Measurements from ENCODE around the gene USF2. TPM values are rescaled to one million over a fixed set of nuclear protein-coding genes. Genes with fewer than 3 reads are reported as not detected.

Gene USF2
- total RNA-seq, 1 experiment from 2014 or later = 121 TPM

DNA sequence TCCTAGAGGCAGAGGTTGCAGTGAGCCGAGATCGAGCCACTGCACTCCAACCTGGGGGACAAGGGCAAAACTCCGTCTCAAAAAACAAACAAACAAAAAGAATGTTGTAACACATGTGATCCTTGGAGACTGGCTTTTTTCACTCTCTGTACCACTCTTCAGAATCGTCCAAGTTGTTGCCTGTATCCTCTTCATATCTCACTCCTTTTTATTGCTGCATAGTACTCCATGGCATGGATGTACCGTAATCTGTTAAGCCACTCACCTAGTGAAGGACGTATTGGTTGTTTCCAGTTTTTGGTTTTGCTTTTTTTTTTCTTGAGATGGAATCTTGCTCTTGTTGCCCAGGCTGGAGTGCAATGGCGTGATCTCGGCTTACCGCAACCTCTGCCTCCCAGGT lies 53.3 kb downstream of the USF2 start:
- ATAC-seq (no peak), DNase-seq (ENCODE audit: low read depth, low spot score) (no peak)
- POLR2A ChIA-PET = no interaction called here
- CTCF ChIA-PET = no interaction called here
- in situ Hi-C loops (cut with HindIII; ENCODE audit: low pct_unique_long_range_greater_than_20kb, low sequenced_read_pairs) (no loop called here), intact Hi-C loops (cut with micrococcal nuclease; ENCODE audit: unreplicated experiment) (no loop called here)
- Histone ChIP-seq H3K27ac (ENCODE audit: low read length) (no peak overlapping the region), H3K36me3 (ENCODE audit: control insufficient read depth, insufficient read depth, low read length) (no peaks in the 10 kb centered on the region), H3K9me3 (ENCODE audit: control insufficient read depth, insufficient read depth, low read depth, low read length) (no peaks in the 10 kb centered on the region), H3K4me3 (ENCODE audit: low read depth in 2 of 2, low read length in 2 of 2) (no peak overlapping the region), H3K27me3 (ENCODE audit: control insufficient read depth, insufficient read depth, low read length) (no peaks in the 10 kb centered on the region), H3K4me1 (ENCODE audit: control insufficient read depth, insufficient read depth, low read length) (no peaks in the 10 kb centered on the region; the same call in 1 of the 2 replicates)
- BruUV-seq (replicated peaks) = no TSS peak
- TF ChIP-seq POLR2AphosphoS5 (IDR thresholded peaks at IDR 0.05; ENCODE audit: low read depth, low read length) (no peak), REST (IDR thresholded peaks at IDR 0.05; ENCODE audit: insufficient read depth in 1 of 2, low read depth in 2 of 2, low read length in 1 of 2) (no peak), SIN3A (IDR thresholded peaks at IDR 0.05; ENCODE audit: borderline replicate concordance, insufficient read depth, low read depth, low read length) (no peak), TCF7L2 (IDR thresholded peaks at IDR 0.05; ENCODE audit: low read depth, low read length) (no peak)
- TF ChIP-seq, protein P1, sequence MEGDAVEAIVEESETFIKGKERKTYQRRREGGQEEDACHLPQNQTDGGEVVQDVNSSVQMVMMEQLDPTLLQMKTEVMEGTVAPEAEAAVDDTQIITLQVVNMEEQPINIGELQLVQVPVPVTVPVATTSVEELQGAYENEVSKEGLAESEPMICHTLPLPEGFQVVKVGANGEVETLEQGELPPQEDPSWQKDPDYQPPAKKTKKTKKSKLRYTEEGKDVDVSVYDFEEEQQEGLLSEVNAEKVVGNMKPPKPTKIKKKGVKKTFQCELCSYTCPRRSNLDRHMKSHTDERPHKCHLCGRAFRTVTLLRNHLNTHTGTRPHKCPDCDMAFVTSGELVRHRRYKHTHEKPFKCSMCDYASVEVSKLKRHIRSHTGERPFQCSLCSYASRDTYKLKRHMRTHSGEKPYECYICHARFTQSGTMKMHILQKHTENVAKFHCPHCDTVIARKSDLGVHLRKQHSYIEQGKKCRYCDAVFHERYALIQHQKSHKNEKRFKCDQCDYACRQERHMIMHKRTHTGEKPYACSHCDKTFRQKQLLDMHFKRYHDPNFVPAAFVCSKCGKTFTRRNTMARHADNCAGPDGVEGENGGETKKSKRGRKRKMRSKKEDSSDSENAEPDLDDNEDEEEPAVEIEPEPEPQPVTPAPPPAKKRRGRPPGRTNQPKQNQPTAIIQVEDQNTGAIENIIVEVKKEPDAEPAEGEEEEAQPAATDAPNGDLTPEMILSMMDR (IDR thresholded peaks at IDR 0.05) = no peak

GRCh38 chr19:35327642-35328041 lies 58.9 kb downstream of the USF2 start:
- Histone ChIP-seq H3K4me3 (ENCODE audit: low read depth in 2 of 2, low read length in 2 of 2) (no peak overlapping the region), H3K27me3 (ENCODE audit: control insufficient read depth, insufficient read depth, low read length) (no peaks in the 10 kb centered on the region), H3K9me3 (ENCODE audit: control insufficient read depth, insufficient read depth, low read depth, low read length) (no peaks in the 10 kb centered on the region), H3K4me1 (ENCODE audit: control insufficient read depth, insufficient read depth, low read length) (no peaks in the 10 kb centered on the region), H3K36me3 (ENCODE audit: control insufficient read depth, insufficient read depth, low read length) (no peaks in the 10 kb centered on the region), H3K27ac (ENCODE audit: low read length) (no peak overlapping the region)
- DNase-seq (ENCODE audit: low read depth, low spot score) = no peak
- intact Hi-C loops (cut with micrococcal nuclease; ENCODE audit: unreplicated experiment) (no loop called here), in situ Hi-C loops (cut with HindIII; ENCODE audit: low pct_unique_long_range_greater_than_20kb, low sequenced_read_pairs) (no loop called here)
- TF ChIP-seq REST (IDR thresholded peaks at IDR 0.05; ENCODE audit: insufficient read depth in 1 of 2, low read depth in 2 of 2, low read length in 1 of 2) = no peak
- TF ChIP-seq POLR2AphosphoS5 (IDR thresholded peaks at IDR 0.05; ENCODE audit: low read depth, low read length) = no peak
- no peak for TF ChIP-seq SIN3A (IDR thresholded peaks at IDR 0.05; ENCODE audit: borderline replicate concordance, insufficient read depth, low read depth, low read length)
- TF ChIP-seq, protein P1 (IDR thresholded peaks at IDR 0.05) = no peak
- TF ChIP-seq TCF7L2 (IDR thresholded peaks at IDR 0.05; ENCODE audit: low read depth, low read length) = no peak
- no TSS peak for BruUV-seq (replicated peaks)
- peak; percentile 75 for ATAC-seq
- ChIA-PET CTCF (no interaction called here), POLR2A (no interaction called here)

All from Panc1 (cell line).